Measurements from ENCODE around the gene PTPDC1. TPM values are rescaled to one million over a fixed set of nuclear protein-coding genes. Genes with fewer than 3 reads are reported as not detected.

PTPDC1 gene
- total RNA-seq, 1 donor from 2014 or later, result 9.5 TPM

- no peak for DNase-seq (ENCODE audit: low read depth, low spot score)
- H3K36me3 Mint-ChIP-seq (ENCODE audit: low read depth), result no peaks in the 10 kb centered on the region
- no peaks in the 10 kb centered on the region for H3K27me3 Mint-ChIP-seq (ENCODE audit: low read depth)
- H3K9me3 Mint-ChIP-seq, result peaks cover 4% of the 10 kb centered on the region
- H3K27ac Mint-ChIP-seq (ENCODE audit: unreplicated experiment), result no peak overlapping the region
- H3K4me1 Mint-ChIP-seq, result peaks cover 6% of the 10 kb centered on the region
- H3K4me3 Mint-ChIP-seq, result no peak overlapping the region
- TF ChIP-seq CTCF (conservative IDR thresholded peaks at IDR 0.05), result no peak
Measured at GRCh38 chr9:94150279-94150828, 66.1 kb downstream of the PTPDC1 start.

- DNase-seq (ENCODE audit: low read depth, low spot score), result no peak
- Mint-ChIP-seq H3K36me3 (ENCODE audit: low read depth) (no peaks in the 10 kb centered on the region), H3K9me3 (peaks cover 4% of the 10 kb centered on the region), H3K27ac (ENCODE audit: unreplicated experiment) (no peak overlapping the region), H3K4me3 (no peak overlapping the region), H3K4me1 (peaks cover 6% of the 10 kb centered on the region), H3K27me3 (ENCODE audit: low read depth) (no peaks in the 10 kb centered on the region)
- no peak for TF ChIP-seq CTCF (conservative IDR thresholded peaks at IDR 0.05)
Measured at GRCh38 chr9:94150890-94151650, 66.8 kb downstream of the PTPDC1 start.

- peaks cover 4% of the 10 kb centered on the region for H3K9me3 Mint-ChIP-seq
- peaks cover 7% of the 10 kb centered on the region for H3K4me1 Mint-ChIP-seq
- H3K27ac Mint-ChIP-seq (ENCODE audit: unreplicated experiment), result no peak overlapping the region
- TF ChIP-seq CTCF (conservative IDR thresholded peaks at IDR 0.05), result no peak
- no peaks in the 10 kb centered on the region for H3K27me3 Mint-ChIP-seq (ENCODE audit: low read depth)
- no peaks in the 10 kb centered on the region for H3K36me3 Mint-ChIP-seq (ENCODE audit: low read depth)
- no peak for DNase-seq (ENCODE audit: low read depth, low spot score)
- no peak overlapping the region for H3K4me3 Mint-ChIP-seq
Measured at GRCh38 chr9:94153905-94154304, 69.6 kb downstream of the PTPDC1 start.

GRCh38 chr9:94156348-94157049 lies 72.2 kb downstream of the PTPDC1 start:
- H3K9me3 Mint-ChIP-seq, result peaks cover 4% of the 10 kb centered on the region
- H3K4me3 Mint-ChIP-seq, result no peak overlapping the region
- no peak overlapping the region for H3K27ac Mint-ChIP-seq (ENCODE audit: unreplicated experiment)

More at GRCh38 chr9:94156348-94157049, 72.2 kb downstream of the PTPDC1 start:
- DNase-seq (ENCODE audit: low read depth, low spot score), result no peak
- no peaks in the 10 kb centered on the region for H3K36me3 Mint-ChIP-seq (ENCODE audit: low read depth)
- no peaks in the 10 kb centered on the region for H3K27me3 Mint-ChIP-seq (ENCODE audit: low read depth)
- no peak for TF ChIP-seq CTCF (conservative IDR thresholded peaks at IDR 0.05)
- peaks cover 6% of the 10 kb centered on the region for H3K4me1 Mint-ChIP-seq

All from neural crest cell (in vitro differentiated cells).